Tibial nerve (tissue), 4 donors: ENCODE data around the gene CAPZA1. TPM values are rescaled to one million over a fixed set of nuclear protein-coding genes. Genes with fewer than 3 reads are reported as not detected.

Experiments used
- DNase-seq, 2 donors: peaks; one replicate each; pipeline ENCODE4 v3.0.0-alpha.2; 2019; ENCODE audit warnings: low spot score in 2 of 2
- H3K27ac ChIP-seq, 4 donors: fragments of 200-600 bp; sonication (generic) in 3 of 4; one replicate each; pipeline ENCODE4 v1.5.1; 2017 to 2019; ENCODE audit warnings: mild to moderate bottlenecking in 1 of 4
- H3K27me3 ChIP-seq, 2 donors: fragments of 200-600 bp; sonication (generic) in 1 of 2; one replicate each; pipeline versions ENCODE4 v1.5.1 to v1.6.0; 2017 to 2019
- H3K36me3 ChIP-seq, 3 donors: fragments of 200-600 bp; sonication (generic); one replicate each; pipeline ENCODE4 v1.5.1; 2018 to 2019
- H3K4me1 ChIP-seq, 4 donors: fragments of 200-600 bp; sonication (generic) in 3 of 4; one replicate each; pipeline ENCODE4 v1.5.1; 2017 to 2019
- H3K4me3 ChIP-seq, 4 donors: fragments of 200-600 bp; sonication (generic) in 3 of 4; one replicate each; pipeline ENCODE4 v1.5.1; 2017 to 2019; ENCODE audit warnings: mild to moderate bottlenecking in 1 of 4, moderate library complexity in 1 of 4
- H3K9me3 ChIP-seq, 4 donors: fragments of 200-600 bp; sonication (generic) in 3 of 4; one replicate each; pipeline ENCODE4 v1.5.1; 2017 to 2019
- EP300 ChIP-seq, 2 donors: sonication (generic); formaldehyde crosslinking; IDR thresholded peaks; one replicate each; pipeline ENCODE4 v1.6.1; 2017; ENCODE audit warnings: antibody characterized with exemption in 2 of 2, mild to moderate bottlenecking in 1 of 2
- POLR2A ChIP-seq, 2 donors: fragments of 450-650 bp; IDR thresholded peaks; one replicate each; pipeline ENCODE4 v1.6.1; 2017; ENCODE audit warnings: antibody characterized with exemption in 2 of 2, mild to moderate bottlenecking in 2 of 2, moderate library complexity in 2 of 2
- WGBS, 2 donors: methylation state at CpG; one replicate each; pipeline ENCODE4 v1.1.5; 2018; 5-methylcytosine and 5-hydroxymethylcytosine counted together
- total RNA-seq, 4 donors: library from RNA; depleted of rRNA; stranded (reverse); fragments of >200 nt; gene quantifications; one replicate each; pipeline ENCODE4 v1.1.0, GENCODE V29; 2016
- TF ChIP-seq, protein P1 (sequence below), 5 experiments: fragments of 200-600 bp in 3 of 5; fragments of 450-650 bp in 2 of 5; sonication (generic) in 3 of 5; IDR thresholded peaks; one replicate each; pipeline ENCODE4 v1.5.1; 2016 to 2019; ENCODE audit warnings: antibody characterized with exemption in 5 of 5, mild to moderate bottlenecking in 3 of 5, moderate library complexity in 2 of 5

Gene CAPZA1
- total RNA-seq, 4 donors from 2014 or later, result 90.8 to 126 (median 114) TPM

DNA sequence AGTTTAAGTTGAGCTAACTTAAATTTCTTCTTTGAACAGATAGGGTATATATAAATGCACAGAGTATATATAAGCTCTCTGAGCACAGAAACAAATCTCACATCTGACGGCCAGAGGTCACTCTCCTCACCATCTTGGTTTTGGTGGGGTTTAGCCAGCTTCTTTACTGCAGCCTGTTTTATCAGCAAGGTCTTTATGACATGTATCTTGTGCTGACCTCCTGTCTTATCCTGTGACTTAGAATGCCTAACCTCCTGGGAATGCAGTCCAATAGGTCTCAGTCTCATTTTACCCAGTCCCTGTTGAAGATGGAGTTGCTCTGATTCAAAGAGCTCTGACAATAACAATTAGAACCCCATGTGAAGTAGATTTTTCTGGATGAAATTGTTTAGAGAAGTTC, 53.2 kb downstream of the CAPZA1 start:
- Histone ChIP-seq H3K27me3 (no peaks in the 10 kb centered on the region), H3K36me3 (peaks cover 0 to 41% (median 9%) of the 10 kb centered on the region in 3 donors), H3K9me3 (no peaks in the 10 kb centered on the region), H3K27ac (peak overlapping the region in 2 of 4 donors; percentile 94 to 96), H3K4me3 (no peak overlapping the region), H3K4me1 (peaks cover 0 to 22% (median 9%) of the 10 kb centered on the region in 4 donors)
- TF ChIP-seq, protein P1, sequence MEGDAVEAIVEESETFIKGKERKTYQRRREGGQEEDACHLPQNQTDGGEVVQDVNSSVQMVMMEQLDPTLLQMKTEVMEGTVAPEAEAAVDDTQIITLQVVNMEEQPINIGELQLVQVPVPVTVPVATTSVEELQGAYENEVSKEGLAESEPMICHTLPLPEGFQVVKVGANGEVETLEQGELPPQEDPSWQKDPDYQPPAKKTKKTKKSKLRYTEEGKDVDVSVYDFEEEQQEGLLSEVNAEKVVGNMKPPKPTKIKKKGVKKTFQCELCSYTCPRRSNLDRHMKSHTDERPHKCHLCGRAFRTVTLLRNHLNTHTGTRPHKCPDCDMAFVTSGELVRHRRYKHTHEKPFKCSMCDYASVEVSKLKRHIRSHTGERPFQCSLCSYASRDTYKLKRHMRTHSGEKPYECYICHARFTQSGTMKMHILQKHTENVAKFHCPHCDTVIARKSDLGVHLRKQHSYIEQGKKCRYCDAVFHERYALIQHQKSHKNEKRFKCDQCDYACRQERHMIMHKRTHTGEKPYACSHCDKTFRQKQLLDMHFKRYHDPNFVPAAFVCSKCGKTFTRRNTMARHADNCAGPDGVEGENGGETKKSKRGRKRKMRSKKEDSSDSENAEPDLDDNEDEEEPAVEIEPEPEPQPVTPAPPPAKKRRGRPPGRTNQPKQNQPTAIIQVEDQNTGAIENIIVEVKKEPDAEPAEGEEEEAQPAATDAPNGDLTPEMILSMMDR (IDR thresholded peaks at IDR 0.05), result no peak
- no peak for TF ChIP-seq EP300 (IDR thresholded peaks at IDR 0.05)
- TF ChIP-seq POLR2A (IDR thresholded peaks at IDR 0.05), result no peak
- 71 to 80% methylated on average over 1 of the region's 1 CpG for WGBS, 2 donors
- no peak for DNase-seq

DNA sequence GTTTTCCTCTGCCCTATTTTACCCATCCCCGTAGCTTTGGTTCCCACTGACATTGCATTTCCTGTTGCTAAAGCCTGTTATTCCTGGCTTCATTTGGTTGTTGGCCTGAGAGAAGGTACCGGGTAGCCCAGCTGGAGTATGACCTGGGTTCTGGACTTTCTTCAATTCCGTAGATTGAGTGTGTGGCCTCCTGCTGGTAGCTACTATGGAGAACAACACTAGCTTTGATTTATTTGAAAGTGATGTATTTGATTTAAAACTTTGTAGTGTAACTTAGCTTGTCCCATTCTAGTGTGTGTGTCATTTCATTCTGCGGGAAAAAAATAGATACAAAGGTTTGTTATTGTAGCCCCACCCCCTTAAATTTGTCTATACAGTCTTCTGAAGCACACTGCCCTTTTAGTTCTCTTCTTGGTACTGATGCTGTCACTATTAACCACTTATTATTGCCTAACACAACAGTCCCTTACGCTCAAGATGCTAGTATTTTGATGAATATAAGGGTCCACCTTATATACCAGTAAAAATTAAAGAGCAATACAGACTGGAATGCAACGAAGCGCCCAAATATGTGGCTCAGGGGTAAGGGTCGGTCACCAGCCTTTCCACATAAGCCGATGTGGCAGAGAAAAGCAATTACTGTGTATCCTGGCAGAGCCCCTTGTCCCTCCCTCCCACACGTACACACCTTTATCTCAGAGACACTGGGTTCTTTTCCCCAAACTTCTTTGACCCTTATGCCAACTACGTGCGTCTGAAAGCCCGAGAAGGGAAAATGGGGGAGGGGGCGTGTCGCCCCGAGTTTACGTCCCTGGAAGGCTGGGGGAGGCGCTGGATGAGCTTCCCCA, 54.2 kb downstream of the CAPZA1 start:
- no peaks in the 10 kb centered on the region for H3K9me3 ChIP-seq
- H3K27me3 ChIP-seq, result no peaks in the 10 kb centered on the region
- peak overlapping the region; percentile 64 to 77 (median 75) for H3K4me3 ChIP-seq
- H3K27ac ChIP-seq, result peak overlapping the region; percentile 79 to 97 (median 95)
- H3K4me1 ChIP-seq, result peaks cover 0 to 22% (median 10%) of the 10 kb centered on the region in 4 donors
- DNase-seq, result peak in 1 of 2 donors; percentile 57
- H3K36me3 ChIP-seq, result peaks cover 0 to 31% (median 9%) of the 10 kb centered on the region in 3 donors
- WGBS, 2 donors, result 3 to 5% methylated on average over 18 of the region's 18 CpGs
- TF ChIP-seq EP300 (IDR thresholded peaks at IDR 0.05), result no peak
- TF ChIP-seq, protein P1 (IDR thresholded peaks at IDR 0.05), result peak in 4 of 5 experiments; percentile 41 to 61 (median 54)
- TF ChIP-seq POLR2A (IDR thresholded peaks at IDR 0.05), result no peak

DNA sequence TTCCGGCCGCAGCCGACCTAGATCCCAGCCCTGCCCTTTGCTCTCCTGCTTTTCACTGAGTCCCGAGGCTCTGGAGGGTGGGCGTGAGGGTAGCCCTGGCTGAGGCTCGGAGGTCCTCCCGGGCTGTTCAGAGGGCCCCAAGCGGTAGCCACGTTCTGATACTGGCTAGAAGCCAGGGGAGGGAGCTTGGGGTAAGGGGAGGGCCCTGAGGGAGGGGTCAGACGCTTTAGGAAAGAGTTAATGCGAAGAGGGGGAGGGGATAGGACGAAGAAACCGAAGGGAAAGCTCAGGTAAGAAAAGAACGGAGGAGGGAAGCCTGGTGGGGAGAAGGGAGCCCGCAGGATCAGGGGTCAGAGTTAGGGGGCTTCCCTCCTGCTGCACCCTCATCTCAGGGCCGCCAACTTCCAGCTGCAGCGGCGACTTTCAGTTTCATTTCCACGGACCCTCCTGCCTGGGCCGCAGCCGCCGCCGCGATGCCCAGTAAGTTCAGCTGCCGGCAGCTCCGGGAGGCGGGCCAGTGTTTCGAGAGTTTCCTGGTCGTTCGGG, 54.9 kb downstream of the CAPZA1 start, which contains the start of gene MOV10:
Gene MOV10, plus strand, starts transcription at position 220 of the 546 bp plus-strand sequence. Its CDS starts 254 bp downstream, at position 474.
- TF ChIP-seq POLR2A (IDR thresholded peaks at IDR 0.05), result no peak
- TF ChIP-seq, protein P1 (IDR thresholded peaks at IDR 0.05), result no peak
- peak in 1 of 2 donors; percentile 39 for TF ChIP-seq EP300 (IDR thresholded peaks at IDR 0.05)
- peak within 1 kb of the TSS; percentile 64 to 77 (median 75) for H3K4me3 ChIP-seq
- peaks cover 0 to 24% (median 4%) of the 10 kb centered on the region in 3 donors for H3K36me3 ChIP-seq
- no peaks in the 10 kb centered on the region for H3K27me3 ChIP-seq
- peak; percentile 52 to 54 for DNase-seq
- 0 to 1% methylated on average over 30 of the region's 30 CpGs for WGBS, 2 donors
- peak within 1 kb of the TSS; percentile 79 to 97 (median 95) for H3K27ac ChIP-seq
- H3K9me3 ChIP-seq, result no peaks in the 10 kb centered on the region
- peaks cover 0 to 22% (median 11%) of the 10 kb centered on the region in 4 donors for H3K4me1 ChIP-seq

DNA sequence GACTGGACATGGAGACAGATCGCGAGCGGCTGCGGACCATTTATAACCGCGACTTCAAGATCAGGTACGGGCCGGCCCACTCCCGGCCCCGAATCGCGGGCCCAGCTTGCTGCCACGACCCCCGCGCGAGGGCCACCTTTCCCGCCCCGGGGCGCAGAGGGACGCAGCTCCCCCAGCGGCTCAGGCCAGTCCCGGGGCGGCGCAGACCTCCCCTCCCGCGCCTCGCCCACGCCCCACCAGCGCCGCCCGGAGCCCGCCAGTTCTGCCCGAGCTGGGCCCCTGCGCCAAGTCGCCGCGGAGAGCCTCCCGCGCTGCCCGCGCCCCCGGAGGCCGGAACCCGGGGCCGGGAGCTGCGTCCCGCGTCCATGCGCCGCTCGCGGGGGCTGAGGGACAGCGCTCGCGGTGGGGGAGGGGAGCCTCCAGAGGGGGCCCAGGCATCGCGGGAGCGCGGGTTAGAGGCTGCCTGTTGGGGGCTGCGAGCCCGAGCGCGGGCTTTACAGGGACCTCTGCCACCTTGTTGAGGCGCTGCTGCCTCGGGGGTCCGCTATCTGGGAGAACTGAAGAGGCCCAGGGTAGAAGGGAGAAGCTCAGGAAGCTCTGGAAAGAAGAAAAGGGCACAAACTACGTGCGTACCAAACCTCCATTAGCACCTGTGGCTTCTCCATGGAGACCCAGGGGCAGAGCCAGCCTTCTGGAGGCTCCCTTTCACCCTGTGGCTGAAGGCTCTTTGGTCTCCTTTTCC, 55.5 kb downstream of the CAPZA1 start:
- H3K9me3 ChIP-seq, result no peaks in the 10 kb centered on the region
- H3K27me3 ChIP-seq, result no peaks in the 10 kb centered on the region
- H3K36me3 ChIP-seq, result peaks cover 0 to 18% (median 0%) of the 10 kb centered on the region in 3 donors
- TF ChIP-seq, protein P1 (IDR thresholded peaks at IDR 0.05), result peak in 2 of 5 experiments; percentile 3 to 27
- TF ChIP-seq POLR2A (IDR thresholded peaks at IDR 0.05) (peak in 1 of 2 donors; percentile 24), EP300 (IDR thresholded peaks at IDR 0.05) (no peak)
- WGBS, 2 donors, result 0 to 1% methylated on average over 35 to 63 of the region's 68 CpGs
- peak overlapping the region; percentile 79 to 97 (median 95) for H3K27ac ChIP-seq
- DNase-seq, result no peak
- peaks cover 0 to 22% (median 11%) of the 10 kb centered on the region in 4 donors for H3K4me1 ChIP-seq
- peak overlapping the region; percentile 64 to 77 (median 75) for H3K4me3 ChIP-seq
